ENCODE data around the gene DCP1A.

DNA sequence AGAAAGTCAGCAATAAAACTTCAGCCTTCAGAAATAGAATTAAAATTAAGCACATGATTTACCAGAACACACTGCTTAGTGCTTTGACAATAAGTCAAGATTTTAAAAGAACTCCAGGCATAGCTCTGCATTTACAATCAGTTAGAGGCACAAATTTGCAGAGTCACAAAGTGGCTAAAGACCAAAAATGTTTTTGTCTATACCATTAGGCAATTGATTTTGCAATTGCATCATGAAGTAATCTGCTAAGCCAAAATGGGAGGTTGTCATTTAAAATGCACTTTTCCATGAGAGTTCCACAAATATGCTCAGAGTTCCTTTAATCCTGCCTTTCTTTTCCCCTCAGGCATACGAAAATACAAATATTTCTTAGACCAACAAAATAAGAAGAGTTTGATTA lies 10.1 kb upstream of the DCP1A start:
- no peak for TF ChIP-seq SMC3 (IDR thresholded peaks at IDR 0.05; ENCODE audit: low read depth, low read length)
- no peak for TF ChIP-seq CTCF (IDR thresholded peaks at IDR 0.05)
- no peak for TF ChIP-seq RCOR1 (IDR thresholded peaks at IDR 0.05; ENCODE audit: low read length)
- no peak for TF ChIP-seq MXI1 (IDR thresholded peaks at IDR 0.05; ENCODE audit: low read depth, low read length)
- TF ChIP-seq POLR2AphosphoS5 (IDR thresholded peaks at IDR 0.05; ENCODE audit: low read depth, low read length) = no peak
- no peak for TF ChIP-seq GATA2 (CRISPR knock-in tag; IDR thresholded peaks at IDR 0.05)
- TF ChIP-seq, protein P1, sequence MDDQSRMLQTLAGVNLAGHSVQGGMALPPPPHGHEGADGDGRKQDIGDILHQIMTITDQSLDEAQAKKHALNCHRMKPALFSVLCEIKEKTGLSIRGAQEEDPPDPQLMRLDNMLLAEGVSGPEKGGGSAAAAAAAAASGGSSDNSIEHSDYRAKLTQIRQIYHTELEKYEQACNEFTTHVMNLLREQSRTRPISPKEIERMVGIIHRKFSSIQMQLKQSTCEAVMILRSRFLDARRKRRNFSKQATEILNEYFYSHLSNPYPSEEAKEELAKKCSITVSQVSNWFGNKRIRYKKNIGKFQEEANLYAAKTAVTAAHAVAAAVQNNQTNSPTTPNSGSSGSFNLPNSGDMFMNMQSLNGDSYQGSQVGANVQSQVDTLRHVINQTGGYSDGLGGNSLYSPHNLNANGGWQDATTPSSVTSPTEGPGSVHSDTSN (IDR thresholded peaks at IDR 0.05) = no peak
- TF ChIP-seq FOXJ3 (CRISPR knock-in tag; IDR thresholded peaks at IDR 0.05) = no peak
- no peak for TF ChIP-seq NFIC (IDR thresholded peaks at IDR 0.05; ENCODE audit: borderline replicate concordance)
- no peak for TF ChIP-seq EP300 (IDR thresholded peaks at IDR 0.05; ENCODE audit: borderline replicate concordance in 1 of 2, low read depth in 1 of 2, low read length in 1 of 2)
- no peak for TF ChIP-seq NRF1 (IDR thresholded peaks at IDR 0.05; ENCODE audit: low read depth, low read length)
- TF ChIP-seq MAX (IDR thresholded peaks at IDR 0.05; ENCODE audit: low read depth) = no peak

Measured in SK-N-SH (cell line).